Kasumi-1 (cell line): ENCODE data around the gene RSU1.
A peak's percentile ranks its signal among the peaks of the same experiment; 100 is the strongest.

Experiments
- DNase-seq, 2 experiments: peaks; one replicate each; lab custom pipeline; 2025; lab: John Stamatoyannopoulos, UW

The RSU1 gene

GRCh38 chr10:16674147-16674703, 143.0 kb downstream of the RSU1 start:
- DNase-seq = no peak

- DNase-seq = no peak
These were observed 143.8 kb downstream of the RSU1 start for GRCh38 chr10:16673443-16673842.

GRCh38 chr10:16663444-16663843, 153.8 kb downstream of the RSU1 start:
- DNase-seq = no peak

DNA sequence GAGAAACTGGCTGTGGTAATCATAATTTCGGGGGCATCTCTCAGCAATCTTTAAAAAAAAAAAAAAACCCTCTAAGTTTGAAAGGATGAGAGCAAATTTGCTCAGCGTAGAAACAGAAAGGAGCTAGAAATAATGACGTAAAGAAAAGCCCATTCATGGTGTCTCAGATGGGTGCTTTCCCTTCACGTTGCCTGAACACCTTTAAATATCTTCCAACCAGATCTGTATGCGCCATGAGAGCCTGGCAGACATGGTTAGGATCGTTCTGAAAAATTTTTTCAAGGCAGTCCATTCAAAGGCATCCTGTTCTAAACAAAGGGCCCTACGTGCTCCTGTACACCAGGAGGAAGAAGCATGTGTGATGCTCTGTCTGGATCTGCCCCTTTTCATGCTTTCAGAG, 154.3 kb downstream of the RSU1 start:
- no peak for DNase-seq

GRCh38 chr10:16656895-16657294, 160.3 kb downstream of the RSU1 start:
- no peak for DNase-seq

- no peak for DNase-seq
These were observed 164.0 kb downstream of the RSU1 start for GRCh38 chr10:16653224-16653623.

GRCh38 chr10:16652154-16652553, 165.1 kb downstream of the RSU1 start:
- DNase-seq = no peak

DNA sequence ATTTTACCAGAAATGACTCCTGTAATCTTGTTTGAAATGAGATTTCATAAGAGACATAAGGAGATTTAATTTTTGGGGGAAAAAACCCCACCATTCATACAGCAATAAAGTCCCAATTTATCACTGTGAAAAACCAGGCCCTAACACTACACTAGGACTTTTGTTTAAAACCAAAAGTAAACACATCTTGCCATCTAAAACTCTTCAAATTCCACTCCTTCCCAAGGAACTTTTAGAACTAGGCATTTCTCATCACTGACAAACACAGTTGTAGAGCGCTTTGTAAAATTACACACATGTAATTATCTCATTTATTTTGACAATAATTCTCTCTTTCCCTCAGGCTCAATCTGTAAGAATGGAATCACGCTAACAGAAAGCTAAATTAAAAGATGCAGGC, 167.5 kb downstream of the RSU1 start:
- DNase-seq = no peak

DNA sequence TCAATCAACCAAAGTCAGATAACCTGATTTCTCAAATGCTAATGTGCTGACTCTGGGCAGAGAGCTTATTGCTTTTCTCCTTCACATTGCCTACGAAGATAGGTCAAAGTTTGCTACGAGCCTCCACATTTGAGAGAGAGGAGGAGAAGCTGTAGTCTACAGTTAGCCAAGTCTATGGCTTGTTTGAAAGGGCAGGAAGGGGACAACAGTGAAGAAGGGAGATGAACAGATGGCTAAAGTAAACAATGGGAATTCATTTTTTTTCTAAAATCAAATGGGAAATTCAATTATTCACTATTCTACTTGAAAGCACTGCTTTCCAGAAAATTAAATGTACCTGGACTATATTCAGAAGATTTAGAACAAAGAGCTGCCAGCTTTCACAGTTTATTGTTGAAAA, 168.9 kb downstream of the RSU1 start:
- no peak for DNase-seq

DNA sequence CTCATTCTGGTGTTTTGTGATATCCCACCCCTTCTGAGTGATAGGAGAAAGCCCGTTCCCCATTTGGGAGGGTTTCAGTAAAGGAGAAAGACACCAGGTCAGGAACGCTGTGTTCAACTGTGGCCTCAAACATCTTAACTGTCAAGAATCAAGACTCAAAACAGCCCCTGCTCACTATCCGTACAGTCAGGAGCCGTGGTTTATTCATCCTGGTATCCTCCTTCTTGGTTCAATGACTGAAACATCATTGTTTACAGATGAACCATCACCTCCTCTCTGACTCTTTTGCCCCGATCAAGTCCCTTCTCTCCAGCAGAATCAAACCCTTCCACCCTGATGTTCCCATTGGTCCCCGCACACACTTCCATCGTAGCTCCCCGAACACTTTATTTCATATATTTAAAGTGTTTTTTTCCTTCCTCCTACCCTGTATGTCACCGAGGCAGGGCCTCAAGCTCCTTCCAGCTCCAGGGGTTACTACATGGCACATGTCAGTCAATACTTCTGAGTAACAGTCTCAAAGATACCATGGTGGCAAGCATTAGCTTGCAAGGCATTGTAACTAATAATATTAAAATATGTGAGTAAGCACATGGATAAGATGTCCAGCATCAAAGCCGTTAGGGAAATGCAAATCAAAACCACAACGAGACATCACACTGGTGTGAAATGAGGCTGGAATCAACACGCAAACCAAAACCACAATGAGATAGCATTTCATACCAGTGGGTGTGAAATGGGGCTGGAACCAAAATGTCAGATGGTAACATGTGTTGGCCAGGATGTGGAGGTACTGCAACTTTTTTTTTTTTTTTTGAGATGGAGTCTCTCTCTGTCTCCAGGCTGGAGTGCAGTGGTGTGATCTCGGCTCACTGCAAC, 170.8 kb downstream of the RSU1 start:
- no peak for DNase-seq

GRCh38 chr10:16644146-16644545, 173.1 kb downstream of the RSU1 start:
- DNase-seq = no peak

DNA sequence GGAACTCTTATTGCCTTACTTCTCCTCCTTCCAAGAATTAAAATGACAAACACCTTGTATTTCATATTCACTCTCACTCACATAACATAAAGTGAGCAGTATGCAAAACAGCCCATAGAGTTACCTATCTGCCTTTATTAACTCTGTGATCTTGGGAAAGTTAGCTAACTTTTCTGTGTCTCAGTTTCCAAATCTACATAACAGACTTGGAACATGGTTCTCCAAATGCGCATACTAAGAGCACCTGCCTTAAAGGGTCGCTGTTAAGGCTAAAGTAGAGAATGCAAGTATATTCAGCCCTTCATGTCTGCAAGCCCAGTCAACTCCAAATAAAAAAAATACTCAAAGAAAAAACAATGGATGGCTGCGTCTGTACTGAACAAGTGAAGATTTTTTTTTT, 173.7 kb downstream of the RSU1 start:
- DNase-seq = no peak

DNA sequence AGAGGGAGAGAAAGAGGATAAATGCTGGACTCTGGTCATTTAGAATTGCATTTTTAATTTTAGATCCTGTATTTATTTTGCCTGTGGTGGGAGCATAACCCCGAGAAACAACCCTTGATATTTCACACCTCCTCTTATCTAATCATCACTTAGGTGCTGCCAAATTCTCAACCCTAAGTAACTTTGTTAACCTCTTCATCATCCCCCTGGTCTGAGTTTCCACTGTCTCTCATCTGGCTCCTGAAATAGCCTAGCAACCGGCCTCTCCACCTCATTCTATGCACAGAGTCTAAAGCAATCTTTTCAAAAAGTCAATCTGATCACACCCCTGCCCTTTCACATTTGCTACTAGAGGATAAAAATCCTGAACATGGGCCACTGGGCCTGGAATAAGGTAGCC, 177.1 kb downstream of the RSU1 start:
- DNase-seq = no peak

- DNase-seq = no peak
These were observed 177.8 kb downstream of the RSU1 start for GRCh38 chr10:16639471-16639870.

- no peak for DNase-seq
These were observed 184.2 kb downstream of the RSU1 start for GRCh38 chr10:16632996-16633395.

- DNase-seq = no peak
These were observed 190.5 kb downstream of the RSU1 start for GRCh38 chr10:16626697-16627096.

GRCh38 chr10:16612981-16613355, 204.3 kb downstream of the RSU1 start:
- DNase-seq = no peak

- peak; percentile 35 to 39 for DNase-seq
These were observed 204.9 kb downstream of the RSU1 start for GRCh38 chr10:16612115-16612980.

DNA sequence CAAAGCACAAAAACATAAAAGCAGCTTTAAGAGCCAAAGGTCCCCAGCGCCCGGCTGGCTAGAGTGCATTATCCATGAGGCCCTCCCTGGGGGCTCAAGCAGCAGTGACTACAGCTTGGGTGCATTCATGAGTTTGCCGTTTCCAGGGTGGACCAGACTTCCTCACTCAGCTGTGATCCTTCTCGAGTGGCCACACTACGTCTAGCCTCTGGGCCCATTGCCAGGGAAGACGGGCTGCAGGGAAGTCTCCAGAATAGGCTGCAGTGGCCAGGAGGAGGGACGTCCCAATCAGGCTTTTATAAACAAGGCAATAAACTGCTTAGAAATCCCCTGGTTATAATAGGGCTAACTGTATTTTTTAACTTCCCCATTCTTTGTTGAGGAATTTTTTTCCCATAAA, 206.2 kb downstream of the RSU1 start:
- no peak for DNase-seq

DNA sequence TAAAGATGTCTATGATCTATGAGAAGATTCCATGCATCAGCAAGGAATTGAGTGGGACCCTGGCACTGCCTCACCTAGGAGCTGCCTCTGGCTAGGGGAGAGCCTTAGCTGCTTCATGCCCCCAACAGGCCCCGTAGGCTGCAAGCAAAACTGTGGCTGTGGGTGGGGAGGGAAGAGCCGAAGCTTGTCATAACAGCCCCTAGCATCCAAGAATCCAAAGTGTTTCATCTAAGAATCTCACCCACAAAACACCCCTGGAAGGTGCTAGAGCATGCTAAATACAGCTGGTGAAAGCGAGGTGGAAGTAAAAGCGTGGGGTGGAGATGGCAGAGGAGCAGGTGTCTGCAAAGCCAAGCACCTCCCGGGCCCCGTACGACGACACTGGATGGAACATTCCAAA, 208.0 kb downstream of the RSU1 start:
- DNase-seq = no peak

DNA sequence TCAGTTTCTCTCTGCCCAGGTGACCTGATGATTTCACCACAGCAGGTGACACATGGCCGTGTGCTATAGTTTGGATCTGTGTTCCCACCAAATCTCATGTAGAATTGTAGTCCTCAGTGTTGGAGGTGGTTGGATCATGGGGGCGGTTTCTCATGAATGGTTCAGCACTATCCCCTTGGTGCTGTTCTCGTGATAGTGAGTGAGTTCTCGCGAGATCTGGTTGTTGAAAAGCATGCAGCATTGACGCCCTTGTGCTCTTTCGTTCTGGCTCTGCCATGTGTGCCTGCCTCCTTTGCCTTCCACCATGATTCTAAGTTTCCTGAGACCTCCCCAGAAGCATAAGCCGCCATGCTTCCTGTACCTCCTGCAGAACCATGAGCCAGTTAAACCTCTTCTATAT, 210.3 kb downstream of the RSU1 start:
- no peak for DNase-seq

GRCh38 chr10:16606421-16606820, 210.8 kb downstream of the RSU1 start:
- DNase-seq = no peak

- DNase-seq = no peak
These were observed 213.9 kb downstream of the RSU1 start for GRCh38 chr10:16603308-16603707.
